Lower leg skin (tissue), 4 donors: ENCODE measurements around the gene DNAJC24. TPM values are rescaled to one million over a fixed set of nuclear protein-coding genes. Genes with fewer than 3 reads are reported as not detected.

Experiments
- DNase-seq, 2 donors: peaks; one replicate each; pipeline ENCODE4 v3.0.0-alpha.2; 2019; ENCODE audit warnings: low spot score in 2 of 2
- H3K4me3 ChIP-seq: fragments of 200-600 bp; sonication (generic); 2 replicates; pipeline ENCODE4 v1.5.1; 2017; ENCODE audit warnings: mild to moderate bottlenecking, low read depth; ENCODE audit not compliant: poor library complexity, severe bottlenecking
- POLR2A ChIP-seq, 2 donors: fragments of 450-650 bp; IDR thresholded peaks; one replicate each; pipeline ENCODE4 v1.6.1; 2016 to 2017; ENCODE audit warnings: antibody characterized with exemption in 2 of 2, mild to moderate bottlenecking in 1 of 2, moderate library complexity in 1 of 2
- WGBS, 2 donors: methylation state at CpG; one replicate each; pipeline ENCODE4 v1.1.5; 2018; 5-methylcytosine and 5-hydroxymethylcytosine counted together
- intact Hi-C: fragments of 100-400 bp; cut with DNase I; formaldehyde crosslinking; loops from one replicate; pipeline ENCODE4 v1.15.0; 2023; ENCODE audit warnings: low total_unique reads
- total RNA-seq, 4 donors: library from RNA; depleted of rRNA; stranded (reverse); fragments of >200 nt; gene quantifications; one replicate each; pipeline ENCODE4 v1.1.0, GENCODE V29; 2016
- TF ChIP-seq, protein P1 (sequence below), 3 donors: fragments of 450-650 bp; IDR thresholded peaks; one replicate each; pipeline ENCODE4 v1.5.1; 2016; ENCODE audit warnings: antibody characterized with exemption in 3 of 3, mild to moderate bottlenecking in 3 of 3, moderate library complexity in 2 of 3

The DNAJC24 gene
- total RNA-seq, 4 donors from 2014 or later: 9.2 to 17.1 (median 9.3) TPM

DNA sequence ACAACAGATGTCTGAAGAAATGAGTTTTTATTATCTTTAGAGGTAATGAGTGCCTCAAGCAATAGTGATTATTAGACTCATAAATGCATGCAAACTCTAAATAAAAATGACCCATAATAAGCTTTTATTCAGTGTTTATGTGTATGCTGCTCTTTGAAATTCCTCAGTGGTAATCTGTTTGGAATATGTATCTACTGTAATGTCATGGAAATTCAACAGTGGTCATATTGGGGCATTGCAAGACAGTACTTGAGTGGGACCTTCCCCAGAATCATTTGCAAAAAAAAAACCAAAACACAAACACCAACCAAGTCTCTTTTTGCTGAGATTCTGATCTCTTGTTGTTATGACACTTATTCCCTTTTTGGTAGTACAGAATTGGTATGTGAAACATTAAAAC, 35.0 kb downstream of the DNAJC24 start:
- TF ChIP-seq POLR2A (IDR thresholded peaks at IDR 0.05): no peak
- TF ChIP-seq, protein P1, sequence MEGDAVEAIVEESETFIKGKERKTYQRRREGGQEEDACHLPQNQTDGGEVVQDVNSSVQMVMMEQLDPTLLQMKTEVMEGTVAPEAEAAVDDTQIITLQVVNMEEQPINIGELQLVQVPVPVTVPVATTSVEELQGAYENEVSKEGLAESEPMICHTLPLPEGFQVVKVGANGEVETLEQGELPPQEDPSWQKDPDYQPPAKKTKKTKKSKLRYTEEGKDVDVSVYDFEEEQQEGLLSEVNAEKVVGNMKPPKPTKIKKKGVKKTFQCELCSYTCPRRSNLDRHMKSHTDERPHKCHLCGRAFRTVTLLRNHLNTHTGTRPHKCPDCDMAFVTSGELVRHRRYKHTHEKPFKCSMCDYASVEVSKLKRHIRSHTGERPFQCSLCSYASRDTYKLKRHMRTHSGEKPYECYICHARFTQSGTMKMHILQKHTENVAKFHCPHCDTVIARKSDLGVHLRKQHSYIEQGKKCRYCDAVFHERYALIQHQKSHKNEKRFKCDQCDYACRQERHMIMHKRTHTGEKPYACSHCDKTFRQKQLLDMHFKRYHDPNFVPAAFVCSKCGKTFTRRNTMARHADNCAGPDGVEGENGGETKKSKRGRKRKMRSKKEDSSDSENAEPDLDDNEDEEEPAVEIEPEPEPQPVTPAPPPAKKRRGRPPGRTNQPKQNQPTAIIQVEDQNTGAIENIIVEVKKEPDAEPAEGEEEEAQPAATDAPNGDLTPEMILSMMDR (IDR thresholded peaks at IDR 0.05): no peak
- H3K4me3 ChIP-seq: no peak overlapping the region
- DNase-seq: no peak
- intact Hi-C loops: no loop called here

DNA sequence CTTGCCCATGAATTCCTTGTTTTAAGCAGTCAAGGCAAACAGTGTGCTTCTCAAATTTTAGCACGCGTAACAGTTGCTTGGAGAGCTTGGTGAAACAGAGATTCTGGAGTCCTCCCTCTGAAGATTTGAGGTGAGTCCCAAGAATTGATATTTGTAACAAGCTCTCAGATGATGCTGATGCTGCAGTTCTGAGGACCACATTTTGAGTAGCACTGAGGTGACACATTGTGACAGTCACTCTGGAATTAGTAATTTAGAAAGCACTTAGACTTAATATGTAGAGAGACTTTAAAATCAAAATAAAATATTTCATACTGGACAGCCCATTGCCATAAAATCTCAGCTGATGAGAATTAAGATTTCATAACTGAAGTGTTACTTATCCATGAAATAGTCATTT, 38.5 kb downstream of the DNAJC24 start:
- TF ChIP-seq, protein P1 (IDR thresholded peaks at IDR 0.05): no peak
- no peak for TF ChIP-seq POLR2A (IDR thresholded peaks at IDR 0.05)
- DNase-seq: no peak
- intact Hi-C loops: no loop called here
- 96 to 98% methylated on average over 2 of the region's 2 CpGs for WGBS, 2 donors
- no peak overlapping the region for H3K4me3 ChIP-seq

DNA sequence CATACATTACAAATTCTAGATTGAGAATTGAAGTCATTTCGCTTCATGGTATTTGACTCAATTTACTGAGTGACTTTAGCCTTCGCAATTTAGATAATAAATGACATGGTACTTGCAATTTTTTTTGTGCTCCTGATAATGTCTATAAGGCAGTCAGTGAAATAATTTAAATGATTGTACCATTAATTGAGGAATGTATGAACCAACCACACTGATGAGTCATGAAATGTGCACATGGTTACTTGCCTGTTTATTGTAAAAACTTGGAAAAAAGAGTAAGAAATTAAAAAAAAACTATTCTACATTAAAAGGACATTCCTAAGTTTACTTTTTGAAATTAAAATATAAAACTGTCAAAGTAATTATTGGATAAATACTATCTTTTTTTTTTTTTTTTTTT, 43.3 kb downstream of the DNAJC24 start:
- TF ChIP-seq, protein P1 (IDR thresholded peaks at IDR 0.05): no peak
- no peak for TF ChIP-seq POLR2A (IDR thresholded peaks at IDR 0.05)
- no peak for DNase-seq
- intact Hi-C loops: no loop called here
- no peak overlapping the region for H3K4me3 ChIP-seq
- 94 to 98% methylated on average over 2 of the region's 2 CpGs for WGBS, 2 donors

DNA sequence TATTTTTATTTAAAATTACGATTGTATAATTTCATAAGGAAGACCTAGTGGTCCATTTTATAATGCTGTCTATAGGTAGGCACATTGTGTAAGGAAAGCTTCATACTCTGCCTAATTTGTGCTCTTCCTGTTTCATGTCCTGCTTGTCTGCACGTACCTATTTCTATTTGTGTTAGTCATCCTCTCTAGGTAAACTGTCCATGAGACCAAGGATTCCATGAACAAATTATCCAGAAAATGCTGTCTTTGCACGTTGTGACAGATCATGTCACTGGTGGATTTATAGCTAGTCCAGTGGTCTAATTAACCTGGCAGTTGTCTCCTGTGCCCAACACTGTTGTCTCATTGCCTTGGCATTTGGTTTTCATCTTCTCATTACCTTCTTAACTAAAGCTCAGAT, 44.7 kb downstream of the DNAJC24 start:
- intact Hi-C loops: no loop called here
- DNase-seq: no peak
- TF ChIP-seq, protein P1 (IDR thresholded peaks at IDR 0.05): no peak
- no peak for TF ChIP-seq POLR2A (IDR thresholded peaks at IDR 0.05)
- H3K4me3 ChIP-seq: no peak overlapping the region
- 73 to 78% methylated on average over 3 of the region's 3 CpGs for WGBS, 2 donors

DNA sequence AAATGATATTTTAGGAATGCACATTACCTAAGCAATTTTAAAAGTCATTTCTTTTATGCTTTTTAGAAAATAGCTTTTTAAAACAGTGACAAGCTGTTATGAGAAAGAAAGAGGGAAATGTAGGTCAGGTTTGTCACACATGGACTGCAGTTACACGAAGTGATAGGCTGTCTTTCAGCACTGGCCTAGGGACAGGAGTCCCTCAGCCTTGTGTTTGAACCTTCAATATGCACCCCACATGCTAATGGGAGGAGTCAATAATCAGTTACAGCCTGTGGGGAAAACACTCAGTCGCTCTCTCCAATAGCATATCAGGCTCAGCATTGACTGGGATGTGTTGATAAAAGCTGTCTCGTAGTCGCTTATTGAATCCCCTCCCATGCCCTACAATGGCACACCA, 45.8 kb downstream of the DNAJC24 start:
- DNase-seq: no peak
- no peak overlapping the region for H3K4me3 ChIP-seq
- no peak for TF ChIP-seq POLR2A (IDR thresholded peaks at IDR 0.05)
- TF ChIP-seq, protein P1 (IDR thresholded peaks at IDR 0.05): no peak
- intact Hi-C loops: no loop called here
- WGBS, 2 donors: 68 to 82% methylated on average over 4 of the region's 4 CpGs

- WGBS, 2 donors: 93 to 97% methylated on average over 1 of the region's 1 CpG
- TF ChIP-seq, protein P1 (IDR thresholded peaks at IDR 0.05): no peak
- no peak for TF ChIP-seq POLR2A (IDR thresholded peaks at IDR 0.05)
Observed at GRCh38 chr11:31417357-31417756, 47.7 kb downstream of the DNAJC24 start.

More at GRCh38 chr11:31417357-31417756, 47.7 kb downstream of the DNAJC24 start:
- intact Hi-C loops: no loop called here
- no peak for DNase-seq
- H3K4me3 ChIP-seq: no peak overlapping the region
